Nephron progenitor cell (in vitro differentiated cells): ENCODE results near the gene PRRG1.
"Not testable (repeated sequence)": the region's sequence is repeated elsewhere in the genome, so short reads cannot be mapped to it uniquely, and the experiment has no call there.

Experiments
- DNase-seq: peaks from one replicate; pipeline ENCODE4 v3.0.0; 2021
- H3K27ac Mint-ChIP-seq: 2 replicates; pipeline ENCODE4 v1.8.0; 2021; ENCODE audit warnings: mild to moderate bottlenecking, moderate library complexity, mixed read lengths
- H3K27me3 Mint-ChIP-seq: 2 replicates; pipeline ENCODE4 v1.8.0; 2021; ENCODE audit warnings: mild to moderate bottlenecking, low read depth, mixed read lengths; ENCODE audit not compliant: poor library complexity
- H3K36me3 Mint-ChIP-seq: 2 replicates; pipeline ENCODE4 v1.8.0; 2021; ENCODE audit warnings: low read depth, mixed read lengths
- H3K4me1 Mint-ChIP-seq: 2 replicates; pipeline ENCODE4 v1.8.0; 2021; ENCODE audit warnings: mixed read lengths
- H3K4me3 Mint-ChIP-seq: 2 replicates; pipeline ENCODE4 v1.8.0; 2021; ENCODE audit warnings: mild to moderate bottlenecking, moderate library complexity, mixed read lengths
- H3K9me3 Mint-ChIP-seq: 2 replicates; pipeline ENCODE4 v1.8.0; 2021; ENCODE audit warnings: mild to moderate bottlenecking, moderate library complexity, mixed read lengths
- TF ChIP-seq, protein P1 (sequence below): fragments of 200-600 bp; sonication (generic); IDR thresholded peaks from 2 replicates; pipeline ENCODE4 v1.5.0; 2021; ENCODE audit warnings: antibody characterized with exemption

PRRG1 gene

DNA sequence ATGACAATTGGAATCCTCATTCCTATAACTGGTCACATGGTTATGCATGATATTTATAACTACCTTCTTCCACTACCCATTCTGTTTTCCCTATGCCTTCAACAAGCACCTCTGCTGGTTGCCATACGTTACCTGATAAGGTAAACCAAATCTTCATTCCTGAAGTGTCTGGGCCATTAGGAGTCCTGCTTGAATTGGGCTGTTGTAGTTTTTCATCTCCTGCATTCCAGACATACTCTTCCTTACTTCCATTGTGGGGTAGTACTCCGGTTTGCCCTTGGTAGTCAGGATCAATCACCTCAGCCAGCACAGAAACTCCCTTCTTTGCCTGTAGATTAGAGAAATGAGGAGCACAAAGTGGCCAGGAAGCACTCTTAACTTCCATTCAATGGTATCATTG lies 113.2 kb downstream of the PRRG1 start:
- H3K9me3 Mint-ChIP-seq: peaks cover 31% of the 10 kb centered on the region
- peaks cover 3% of the 10 kb centered on the region for H3K27me3 Mint-ChIP-seq
- H3K27ac Mint-ChIP-seq: no peak overlapping the region
- TF ChIP-seq, protein P1, sequence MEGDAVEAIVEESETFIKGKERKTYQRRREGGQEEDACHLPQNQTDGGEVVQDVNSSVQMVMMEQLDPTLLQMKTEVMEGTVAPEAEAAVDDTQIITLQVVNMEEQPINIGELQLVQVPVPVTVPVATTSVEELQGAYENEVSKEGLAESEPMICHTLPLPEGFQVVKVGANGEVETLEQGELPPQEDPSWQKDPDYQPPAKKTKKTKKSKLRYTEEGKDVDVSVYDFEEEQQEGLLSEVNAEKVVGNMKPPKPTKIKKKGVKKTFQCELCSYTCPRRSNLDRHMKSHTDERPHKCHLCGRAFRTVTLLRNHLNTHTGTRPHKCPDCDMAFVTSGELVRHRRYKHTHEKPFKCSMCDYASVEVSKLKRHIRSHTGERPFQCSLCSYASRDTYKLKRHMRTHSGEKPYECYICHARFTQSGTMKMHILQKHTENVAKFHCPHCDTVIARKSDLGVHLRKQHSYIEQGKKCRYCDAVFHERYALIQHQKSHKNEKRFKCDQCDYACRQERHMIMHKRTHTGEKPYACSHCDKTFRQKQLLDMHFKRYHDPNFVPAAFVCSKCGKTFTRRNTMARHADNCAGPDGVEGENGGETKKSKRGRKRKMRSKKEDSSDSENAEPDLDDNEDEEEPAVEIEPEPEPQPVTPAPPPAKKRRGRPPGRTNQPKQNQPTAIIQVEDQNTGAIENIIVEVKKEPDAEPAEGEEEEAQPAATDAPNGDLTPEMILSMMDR: no peak
- peaks cover 20% of the 10 kb centered on the region for H3K4me1 Mint-ChIP-seq
- DNase-seq: no peak
- H3K4me3 Mint-ChIP-seq: no peak overlapping the region
- H3K36me3 Mint-ChIP-seq: peaks cover 21% of the 10 kb centered on the region

DNA sequence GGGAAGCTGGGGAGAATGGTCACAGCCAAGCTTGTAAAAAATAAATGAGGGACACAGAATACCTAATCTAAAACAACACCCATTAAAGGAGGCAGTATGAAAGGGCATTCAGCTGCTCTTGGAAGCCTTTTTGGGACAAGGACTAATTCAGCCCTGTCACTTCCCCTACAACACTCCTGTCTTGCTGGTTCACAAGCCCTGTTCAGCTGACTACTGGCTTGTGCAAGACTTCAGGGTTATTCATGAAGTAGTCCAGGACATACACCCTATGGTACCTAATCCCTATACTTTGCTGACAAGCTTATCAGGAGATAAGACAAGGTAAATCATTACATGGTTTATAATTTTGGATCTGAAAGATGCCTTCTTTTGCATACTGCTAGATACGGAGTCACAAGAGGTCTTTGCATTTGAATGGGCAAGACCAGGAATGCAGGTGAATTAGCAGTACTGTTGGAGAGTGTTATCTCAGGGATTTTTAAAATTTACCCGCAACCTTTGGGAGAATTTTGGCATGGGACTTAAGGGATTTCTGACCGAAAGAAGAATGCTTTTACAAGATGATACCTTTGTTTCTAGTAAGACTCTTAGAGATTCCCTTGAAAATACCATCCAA lies 119.1 kb downstream of the PRRG1 start:
- no peak for DNase-seq
- no peaks in the 10 kb centered on the region for H3K36me3 Mint-ChIP-seq
- H3K27me3 Mint-ChIP-seq: no peaks in the 10 kb centered on the region
- TF ChIP-seq, protein P1: no peak
- H3K4me3 Mint-ChIP-seq: no peak overlapping the region
- H3K27ac Mint-ChIP-seq: no peak overlapping the region
- H3K4me1 Mint-ChIP-seq: no peaks in the 10 kb centered on the region
- no peaks in the 10 kb centered on the region for H3K9me3 Mint-ChIP-seq

DNA sequence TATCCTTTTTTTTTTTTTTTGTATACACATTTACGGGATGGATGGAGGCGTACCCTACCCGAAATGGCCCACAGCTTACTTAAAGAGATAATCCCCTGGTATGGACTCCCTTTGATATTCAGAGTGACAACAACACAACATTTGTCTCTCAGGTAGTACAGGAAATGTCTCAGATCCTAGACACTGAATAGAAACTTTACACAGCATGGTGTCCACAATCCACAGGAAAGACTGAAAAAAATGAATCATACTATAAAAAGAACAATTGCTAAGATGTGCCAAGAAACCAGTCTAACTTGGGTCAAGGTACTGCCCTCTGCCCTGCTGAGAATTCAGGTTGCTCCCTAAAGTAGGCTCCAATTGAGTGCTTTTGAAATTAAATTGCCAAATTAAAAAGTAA lies 121.5 kb downstream of the PRRG1 start:
- Mint-ChIP-seq H3K27ac (no peak overlapping the region), H3K4me3 (no peak overlapping the region), H3K27me3 (no peaks in the 10 kb centered on the region), H3K36me3 (no peaks in the 10 kb centered on the region), H3K4me1 (no peaks in the 10 kb centered on the region), H3K9me3 (no peaks in the 10 kb centered on the region)
- no peak for DNase-seq
- TF ChIP-seq, protein P1: no peak

DNA sequence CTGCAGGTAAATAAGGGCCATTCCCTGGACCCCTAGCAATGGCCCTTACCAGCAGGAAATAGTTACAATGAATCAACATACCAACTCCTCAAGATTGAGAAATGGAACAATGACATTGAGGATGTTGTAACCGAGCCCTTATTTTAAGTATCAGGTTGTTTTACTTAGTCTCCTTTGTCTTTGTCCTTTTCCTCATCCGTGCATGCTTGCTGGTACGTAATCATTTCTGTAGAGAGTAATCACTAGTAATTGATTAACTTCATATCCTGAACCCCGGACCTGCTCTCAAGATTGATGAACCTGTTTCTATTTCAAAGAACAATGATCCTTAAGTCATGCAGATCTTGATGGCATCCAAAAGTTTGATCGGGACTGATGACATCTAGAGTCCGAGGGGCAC lies 123.7 kb downstream of the PRRG1 start:
- Mint-ChIP-seq H3K4me1 (no peaks in the 10 kb centered on the region), H3K9me3 (peaks cover 4% of the 10 kb centered on the region), H3K4me3 (no peak overlapping the region), H3K36me3 (no peaks in the 10 kb centered on the region), H3K27me3 (no peaks in the 10 kb centered on the region), H3K27ac (no peak overlapping the region)
- TF ChIP-seq, protein P1: no peak
- no peak for DNase-seq

DNA sequence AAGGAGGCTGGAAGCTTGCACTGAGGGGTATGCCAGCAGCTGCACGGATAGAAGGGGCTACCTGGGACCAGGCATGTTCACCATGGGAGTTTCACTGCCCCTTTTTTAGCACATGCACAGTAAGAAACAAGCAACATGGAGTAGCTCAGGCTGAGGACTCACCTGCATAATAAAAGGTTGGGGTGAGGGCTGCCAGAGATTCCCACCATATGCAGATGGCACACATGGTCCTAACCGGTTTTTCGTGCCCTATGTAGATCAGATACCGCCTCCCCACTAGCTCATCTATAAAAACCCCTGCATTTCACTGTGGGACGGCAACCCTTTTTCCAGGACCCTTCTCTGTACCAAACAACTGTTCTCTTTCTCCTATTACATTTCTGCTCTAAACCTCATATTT lies 125.3 kb downstream of the PRRG1 start:
- Mint-ChIP-seq H3K4me3 (no peak overlapping the region), H3K27me3 (no peaks in the 10 kb centered on the region), H3K9me3 (peaks cover 10% of the 10 kb centered on the region), H3K4me1 (no peaks in the 10 kb centered on the region), H3K36me3 (no peaks in the 10 kb centered on the region), H3K27ac (no peak overlapping the region)
- no peak for DNase-seq
- TF ChIP-seq, protein P1: no peak

DNA sequence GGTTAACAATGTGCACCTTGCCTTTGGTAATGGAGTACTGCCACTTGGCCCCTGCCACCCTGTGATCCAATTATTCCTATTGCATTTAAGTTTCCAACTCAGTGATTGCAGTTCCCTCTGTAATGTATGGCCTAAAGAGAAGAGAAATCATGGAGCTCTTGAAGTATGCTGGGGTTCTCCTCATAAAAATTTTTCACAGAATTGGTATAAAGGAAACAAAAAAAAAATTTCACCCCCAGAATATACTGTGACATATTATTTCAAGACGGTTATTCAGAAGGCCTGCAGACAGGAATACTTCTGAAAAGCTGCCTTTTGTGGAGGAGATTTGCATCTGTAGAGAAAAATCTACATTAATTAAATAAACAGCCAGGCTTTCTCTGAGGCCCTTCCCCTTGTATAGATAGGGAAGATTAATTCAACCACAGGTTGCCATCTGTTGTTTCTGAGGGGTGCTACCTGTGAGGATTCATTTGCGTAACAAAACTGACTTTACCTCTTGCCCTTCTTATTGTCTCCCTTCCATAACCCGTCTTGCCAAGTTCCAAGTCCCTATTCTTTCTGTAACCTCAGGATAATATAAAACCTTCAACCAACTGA lies 127.5 kb downstream of the PRRG1 start:
- Mint-ChIP-seq H3K27me3 (no peaks in the 10 kb centered on the region), H3K4me1 (no peaks in the 10 kb centered on the region), H3K4me3 (no peak overlapping the region), H3K27ac (no peak overlapping the region), H3K36me3 (no peaks in the 10 kb centered on the region), H3K9me3 (peaks cover 10% of the 10 kb centered on the region)
- TF ChIP-seq, protein P1: no peak
- DNase-seq: no peak

DNA sequence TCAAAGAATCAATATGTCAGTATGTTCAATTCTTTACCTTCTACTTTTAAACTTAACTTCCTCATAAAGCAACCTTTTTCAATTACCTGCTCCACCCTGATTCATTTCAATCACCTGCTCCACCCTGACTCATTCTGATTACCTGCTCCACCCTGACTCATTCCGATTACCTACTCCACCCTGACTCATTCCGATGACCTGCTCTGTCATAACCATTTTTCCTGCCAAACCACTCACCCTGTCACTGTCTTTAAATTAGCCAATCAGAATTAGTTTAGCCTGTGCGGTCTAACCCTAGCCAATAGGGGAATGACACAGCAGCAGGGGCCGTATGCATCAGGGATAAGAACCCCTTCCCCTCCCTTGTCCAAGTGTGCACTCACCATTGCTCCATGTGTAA lies 135.2 kb downstream of the PRRG1 start:
- H3K4me1 Mint-ChIP-seq: peaks cover 12% of the 10 kb centered on the region
- H3K9me3 Mint-ChIP-seq: not testable (repeated sequence)

More for the DNA sequence above, 135.2 kb downstream of the PRRG1 start:
- not testable (repeated sequence) for H3K36me3 Mint-ChIP-seq, H3K27me3 Mint-ChIP-seq, H3K4me3 Mint-ChIP-seq, H3K27ac Mint-ChIP-seq, DNase-seq
